GM11168 (cell line): ENCODE results near the gene CD300H.

Experiments used
- in situ Hi-C: fragments of 300-500 bp; cut with MboI; formaldehyde crosslinking; loops from one replicate; pipeline ENCODE4 v1.12.0; 2022; ENCODE audit warnings: low sequenced_read_pairs; ENCODE audit not compliant: unreplicated experiment

Gene CD300H

GRCh38 chr17:74567397-74567796, at the start of gene CD300H:
TSS of gene CD300H (minus strand) at chr17:74567509.
- in situ Hi-C loops: no loop called here

- in situ Hi-C loops: no loop called here
Measured at GRCh38 chr17:74616696-74617095, 49.4 kb upstream of the CD300H start.

DNA sequence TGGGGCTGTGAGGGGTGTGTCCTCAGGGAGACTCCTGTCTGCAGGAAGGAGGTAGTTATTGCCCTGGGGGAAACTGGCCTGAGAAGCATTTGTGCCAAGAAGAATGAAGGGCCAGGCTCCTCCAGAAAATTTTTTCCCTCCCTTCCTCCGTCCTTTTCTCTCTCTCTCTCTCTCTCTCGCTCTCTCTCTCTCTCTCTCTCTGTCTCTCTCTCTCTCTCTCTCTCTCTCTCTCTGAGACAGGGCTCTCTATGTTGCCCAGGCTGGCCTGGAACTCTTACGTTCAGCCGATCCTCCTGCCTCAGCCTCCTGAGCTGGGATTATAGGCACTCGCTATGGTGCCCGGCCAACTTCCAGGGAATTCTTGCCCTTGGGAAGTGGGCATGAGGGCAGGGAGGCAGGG, 44.7 kb upstream of the CD300H start:
- in situ Hi-C loops: no loop called here

GRCh38 chr17:74610108-74610507, 42.8 kb upstream of the CD300H start:
- in situ Hi-C loops: no loop called here

DNA sequence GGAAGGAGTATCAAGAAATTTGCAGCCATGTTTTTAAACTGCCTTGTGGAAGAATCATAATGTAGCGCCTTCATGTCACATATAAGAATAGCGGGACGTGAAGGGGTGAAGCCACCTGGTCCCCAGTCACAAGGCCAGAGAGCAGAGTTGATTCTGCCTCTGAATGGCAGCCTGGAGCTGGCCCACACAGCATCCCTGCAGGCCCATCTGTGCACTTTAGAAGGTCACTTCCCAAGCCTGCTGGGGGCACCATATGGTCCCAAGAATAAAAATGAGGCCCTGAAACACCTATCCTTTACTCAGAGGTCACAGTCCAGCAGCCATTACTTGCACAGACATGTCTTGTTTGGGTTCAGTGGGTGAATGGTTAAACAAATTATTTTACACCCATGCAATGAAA, 41.2 kb upstream of the CD300H start:
- in situ Hi-C loops: no loop called here

DNA sequence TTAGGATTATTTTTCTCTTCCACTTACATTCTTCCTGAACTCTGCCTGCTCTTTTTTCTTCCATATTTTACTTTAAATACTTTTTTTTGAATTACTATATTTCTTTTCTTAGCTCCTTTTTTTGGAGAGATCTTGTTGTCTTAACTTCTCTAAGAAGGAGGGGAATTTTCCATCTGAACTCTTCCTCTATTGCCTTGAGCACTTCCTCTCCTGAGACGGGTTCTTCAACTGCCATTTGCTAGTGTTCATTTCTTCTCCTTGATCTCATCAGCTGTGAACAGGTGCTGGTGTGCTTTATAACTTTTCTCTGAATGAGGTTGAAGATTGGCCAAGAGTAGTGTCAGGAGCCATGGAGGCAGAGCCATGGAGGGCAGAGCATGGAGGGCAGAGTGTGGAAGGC, 39.9 kb upstream of the CD300H start:
- in situ Hi-C loops: no loop called here

DNA sequence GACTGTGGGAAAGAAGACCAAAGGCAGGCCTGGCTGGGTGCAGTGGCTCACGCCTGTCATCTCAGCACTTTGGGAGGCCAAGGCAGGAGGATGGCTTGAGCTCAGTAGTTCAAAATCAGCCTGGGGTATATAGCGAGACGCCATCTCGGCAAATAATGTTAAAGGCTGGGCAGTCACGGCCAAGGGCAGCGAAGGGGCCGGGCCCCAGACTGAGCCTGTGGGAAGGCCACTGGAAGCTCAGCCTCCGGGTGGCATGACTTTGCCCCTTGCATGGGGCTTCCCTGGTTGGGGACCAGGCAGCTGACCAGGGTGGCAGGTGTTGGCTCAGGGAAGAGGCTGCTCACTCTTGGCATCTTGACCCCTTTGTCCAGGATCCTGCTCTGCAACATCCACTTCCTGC, 38.7 kb upstream of the CD300H start:
- in situ Hi-C loops: no loop called here

GRCh38 chr17:74605361-74605760, 38.1 kb upstream of the CD300H start:
- in situ Hi-C loops: no loop called here

DNA sequence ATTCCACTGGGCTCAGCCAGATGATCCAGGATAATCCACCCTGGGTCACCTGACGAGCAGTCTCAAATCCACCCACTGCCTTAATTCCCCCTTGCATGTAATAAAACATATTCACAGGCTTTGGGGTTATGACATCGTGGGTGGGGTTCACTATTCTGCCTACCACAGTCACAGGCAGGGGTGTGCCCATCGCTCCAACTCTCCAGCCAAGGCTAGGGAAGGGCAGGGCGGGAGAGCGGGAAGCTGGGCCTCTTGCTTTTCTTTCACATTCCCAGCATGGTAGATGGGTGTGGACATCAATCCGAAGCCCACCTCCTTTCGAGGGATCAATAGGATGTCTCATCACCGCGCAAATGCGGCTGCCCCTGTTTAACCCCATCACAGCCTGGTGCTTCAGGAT, 37.5 kb upstream of the CD300H start:
- in situ Hi-C loops: no loop called here

- in situ Hi-C loops: no loop called here
Measured at GRCh38 chr17:74604200-74604599, 36.9 kb upstream of the CD300H start.

DNA sequence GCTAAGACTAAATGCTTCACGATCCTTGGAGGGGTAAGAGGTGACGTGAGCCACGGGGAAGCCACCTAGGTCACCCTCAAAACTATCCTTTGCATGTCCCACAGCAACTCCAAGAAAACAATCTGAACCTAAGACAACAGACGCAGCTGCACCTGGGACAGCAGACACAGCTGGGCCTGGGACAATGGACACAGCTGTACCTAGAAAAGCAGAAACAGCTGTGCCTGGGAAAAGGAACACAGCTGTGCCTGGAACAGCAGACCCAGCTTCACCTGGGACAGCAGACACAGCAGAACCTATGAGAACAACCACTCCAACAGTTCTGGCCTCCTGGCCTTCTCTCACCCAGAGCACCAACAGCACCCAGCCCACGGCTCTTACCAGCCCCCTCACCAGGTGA, 36.4 kb upstream of the CD300H start:
- in situ Hi-C loops: no loop called here

DNA sequence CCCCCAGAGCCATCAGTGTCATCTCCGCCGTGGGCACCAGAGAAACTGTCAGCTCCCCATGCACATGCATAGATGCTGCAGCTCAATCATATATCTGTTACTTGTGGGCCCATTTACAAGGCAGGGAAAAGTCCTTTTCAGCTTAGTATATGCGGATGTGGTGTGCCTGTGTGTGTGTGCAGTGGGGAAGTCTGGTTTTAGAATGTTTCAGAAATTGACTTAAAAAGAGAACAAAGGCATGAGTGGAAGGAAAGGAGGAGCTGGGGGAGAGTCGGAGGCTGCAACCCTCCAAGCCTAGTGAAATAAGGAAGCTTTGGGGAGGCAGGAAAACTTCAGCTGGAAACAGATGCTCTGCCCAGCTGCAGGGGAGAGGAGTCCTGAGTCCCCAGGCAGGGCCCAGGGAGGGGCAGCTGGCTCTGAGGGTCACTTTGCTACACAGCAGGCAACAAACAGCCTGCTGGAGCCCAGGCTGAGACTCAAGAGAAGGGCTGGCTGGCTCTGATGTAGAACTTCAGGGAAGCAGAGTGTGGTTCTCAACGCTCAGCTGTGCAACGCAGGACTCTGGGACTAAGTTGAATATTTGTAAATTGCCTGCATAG, 35.8 kb upstream of the CD300H start:
- in situ Hi-C loops: no loop called here

DNA sequence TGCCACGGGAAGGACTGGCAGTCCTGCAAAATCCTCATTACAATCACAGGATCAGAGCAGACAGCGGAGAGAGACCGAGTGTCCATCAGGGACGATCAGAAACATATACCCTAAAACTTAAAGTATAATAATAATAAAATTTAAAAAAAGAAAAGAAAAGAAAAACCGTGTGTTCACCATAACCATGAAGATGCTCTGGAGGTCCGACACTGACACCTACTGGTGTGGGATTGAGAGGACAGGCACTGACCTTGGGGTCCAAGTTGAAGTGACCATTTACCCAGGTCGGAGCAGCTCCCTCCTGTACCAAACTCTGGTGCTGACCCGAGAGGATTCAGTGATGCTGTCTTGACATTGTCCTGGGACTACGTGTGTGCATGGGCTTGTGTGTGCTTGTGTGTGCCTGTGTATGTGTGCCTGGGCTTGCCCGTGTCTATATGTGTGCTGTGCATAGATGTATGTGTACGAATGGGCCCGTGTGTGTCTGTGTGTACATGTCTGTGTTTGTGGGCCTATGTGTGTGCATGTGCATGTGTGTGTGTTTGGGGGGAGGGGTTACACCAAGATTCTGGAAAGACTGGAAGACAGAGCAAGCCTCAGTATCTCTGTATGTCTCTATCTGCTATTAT, 34.7 kb upstream of the CD300H start:
- in situ Hi-C loops: no loop called here

DNA sequence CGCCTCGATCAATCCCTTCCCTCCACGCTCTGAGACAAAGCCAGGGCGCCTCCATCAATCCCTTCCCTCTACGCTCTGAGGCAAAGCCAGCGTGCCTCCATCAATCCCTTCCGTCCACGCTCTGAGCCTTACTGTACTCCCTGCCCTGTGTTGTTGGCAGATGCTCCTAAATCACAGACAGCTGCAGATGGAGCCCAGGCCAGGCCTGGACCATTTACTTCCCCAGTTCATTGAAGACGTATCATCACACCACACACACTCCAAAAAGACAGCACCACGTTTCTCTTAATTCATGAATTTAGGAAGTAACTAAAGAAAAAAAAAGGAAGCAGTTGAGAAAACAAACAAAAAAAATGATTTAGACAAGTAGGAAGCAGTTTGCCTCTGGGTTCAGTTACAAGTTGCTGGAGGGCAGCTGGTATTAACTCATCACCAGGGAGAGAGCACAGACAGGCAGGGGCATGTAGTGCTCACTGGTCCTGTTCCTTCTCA, 32.2 kb upstream of the CD300H start:
- in situ Hi-C loops: no loop called here

DNA sequence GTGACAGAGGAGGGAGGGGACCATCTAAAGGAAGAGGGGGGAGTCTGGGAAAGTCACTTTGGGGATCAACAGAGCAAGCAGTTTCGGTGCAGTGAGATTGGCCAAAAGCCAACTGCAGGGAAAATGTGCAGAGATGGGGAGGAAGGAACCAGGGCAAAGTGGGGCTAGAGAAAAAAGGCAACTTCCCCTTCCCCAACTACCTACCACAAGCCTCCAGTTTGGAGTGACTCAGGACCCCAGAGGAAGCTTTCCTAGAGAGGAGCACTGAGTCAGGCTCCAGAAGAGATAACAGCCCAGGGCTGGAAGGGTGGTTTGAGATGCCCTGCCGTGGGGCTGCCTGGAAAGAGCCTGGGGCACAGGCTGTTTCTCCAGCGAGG, 31.7 kb upstream of the CD300H start:
- in situ Hi-C loops: no loop called here

GRCh38 chr17:74598346-74599022, 31.2 kb upstream of the CD300H start:
- in situ Hi-C loops: no loop called here

- in situ Hi-C loops: no loop called here
Measured at GRCh38 chr17:74597069-74597790, 29.9 kb upstream of the CD300H start.

GRCh38 chr17:74595037-74595750, 27.9 kb upstream of the CD300H start:
- in situ Hi-C loops: no loop called here

DNA sequence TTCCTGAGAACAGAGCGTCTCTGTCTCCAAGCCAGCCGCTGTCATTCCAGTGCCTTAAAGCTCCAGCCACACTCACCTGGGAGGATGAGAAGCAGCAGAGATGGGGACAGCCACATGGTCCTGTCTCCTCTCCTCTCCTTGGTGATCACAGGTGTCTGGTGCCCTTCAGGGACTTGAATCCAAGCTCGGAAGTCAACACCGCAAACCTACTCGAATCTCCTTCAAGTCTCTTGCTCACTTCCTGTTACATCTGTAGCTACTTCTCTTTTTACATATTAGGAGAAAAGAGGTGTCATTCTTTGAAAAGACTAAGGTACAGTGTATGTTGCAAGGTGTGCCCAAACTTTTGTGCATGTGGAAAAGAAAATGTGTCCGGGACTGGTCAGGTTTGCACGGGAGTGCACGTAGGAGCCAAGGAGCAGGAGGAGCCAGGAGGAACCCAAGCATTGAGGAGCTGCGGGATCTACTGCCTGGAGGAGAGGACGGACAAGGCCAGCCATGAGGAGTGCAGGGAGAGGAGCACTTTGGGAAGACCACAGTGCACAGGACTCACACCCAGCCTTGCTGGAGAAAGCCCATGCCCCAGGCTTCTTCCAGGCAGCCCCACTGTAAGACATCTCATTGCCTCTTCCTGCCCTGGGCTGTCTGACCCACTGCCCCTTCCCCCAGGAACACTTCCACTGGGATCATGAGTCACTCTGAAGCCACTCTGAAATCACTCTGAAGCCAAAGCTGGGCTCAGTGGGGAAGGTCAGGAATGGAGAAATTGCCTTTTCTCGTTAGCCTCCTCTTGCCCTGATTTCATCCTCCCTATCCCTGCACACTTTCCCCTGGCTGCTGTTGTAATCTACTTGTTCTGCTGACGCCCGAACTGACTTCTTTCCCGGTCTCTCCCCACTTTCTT, 25.0 kb upstream of the CD300H start, which contains the start of gene CD300LD:
TSS of gene CD300LD (minus strand) at position 197 of the 904 bp plus-strand sequence. CDS start at position 116, 81 bp downstream.
- in situ Hi-C loops: no loop called here
